H9 (cell line): ENCODE data around the gene KIAA1549. TPM values are rescaled to one million over a fixed set of nuclear protein-coding genes. Genes with fewer than 3 reads are reported as not detected.

Source experiments
- DNase-seq: peaks from one replicate; pipeline ENCODE4 v3.0.0-alpha.2; 2017
- H2AFZ ChIP-seq: one replicate; pipeline ENCODE4 v1.6.1; 2013; ENCODE audit warnings: mild to moderate bottlenecking, low read length, control low read depth, moderate library complexity
- H2AK5ac ChIP-seq: 2 replicates; pipeline ENCODE4 v1.6.1; 2013; ENCODE audit warnings: low read length, control low read depth, mixed read lengths; ENCODE audit not compliant: insufficient read length
- H2BK120ac ChIP-seq: one replicate; pipeline ENCODE4 v1.6.1; 2013; ENCODE audit warnings: low read depth, mild to moderate bottlenecking, low read length, control low read depth, inconsistent platforms; ENCODE audit not compliant: poor library complexity, severe bottlenecking
- H2BK12ac ChIP-seq: 2 replicates; pipeline ENCODE4 v1.6.1; 2013; ENCODE audit warnings: low read length, control low read depth, mixed read lengths, low read depth; ENCODE audit not compliant: insufficient read length
- H2BK15ac ChIP-seq: 2 replicates; pipeline ENCODE4 v1.6.1; 2013; ENCODE audit warnings: low read depth, low read length, control low read depth
- H2BK20ac ChIP-seq: one replicate; pipeline ENCODE4 v1.6.1; 2013; ENCODE audit warnings: low read depth, mild to moderate bottlenecking, low read length, control low read depth, inconsistent platforms; ENCODE audit not compliant: poor library complexity, severe bottlenecking
- H2BK5ac ChIP-seq: 2 replicates; pipeline ENCODE4 v1.6.1; 2013; ENCODE audit warnings: low read length, control low read depth, mixed read lengths; ENCODE audit not compliant: insufficient read length
- H3K14ac ChIP-seq: 2 replicates; pipeline ENCODE4 v1.6.1; 2013; ENCODE audit warnings: low read length, control low read depth; ENCODE audit not compliant: insufficient read depth
- H3K18ac ChIP-seq: 2 replicates; pipeline ENCODE4 v1.6.1; 2013; ENCODE audit warnings: low read depth, mild to moderate bottlenecking, mixed read lengths, low read length, control low read depth; ENCODE audit not compliant: insufficient read length
- H3K23ac ChIP-seq: 2 replicates; pipeline ENCODE4 v1.6.1; 2013; ENCODE audit warnings: low read length, control low read depth, mixed read lengths, low read depth; ENCODE audit not compliant: insufficient read length
- H3K23me2 ChIP-seq: 2 replicates; pipeline ENCODE4 v1.6.1; 2013; ENCODE audit warnings: low read depth, mild to moderate bottlenecking, mixed read lengths, low read length, control low read depth; ENCODE audit not compliant: insufficient read length, poor library complexity, severe bottlenecking
- H3K27ac ChIP-seq: 2 replicates; pipeline ENCODE4 v1.5.1; 2013; ENCODE audit warnings: low read length, control low read depth, mixed read lengths, low read depth; ENCODE audit not compliant: insufficient read length
- H3K27me3 ChIP-seq: 2 replicates; pipeline ENCODE4 v1.6.1; 2013; ENCODE audit warnings: low read length, control low read depth, inconsistent platforms; ENCODE audit not compliant: insufficient read depth
- H3K4ac ChIP-seq: 2 replicates; pipeline ENCODE4 v1.6.1; 2013; ENCODE audit warnings: low read depth, mild to moderate bottlenecking, control low read depth, inconsistent platforms, low read length, moderate library complexity
- H3K4me1 ChIP-seq: 2 replicates; pipeline ENCODE4 v1.6.1; 2013; ENCODE audit warnings: low read length, control low read depth, inconsistent platforms; ENCODE audit not compliant: insufficient read depth
- H3K4me2 ChIP-seq: 2 replicates; pipeline ENCODE4 v1.6.1; 2013; ENCODE audit warnings: low read length, control low read depth, mixed read lengths; ENCODE audit not compliant: insufficient read length, insufficient read depth
- H3K56ac ChIP-seq: 2 replicates; pipeline ENCODE4 v1.6.1; 2013; ENCODE audit warnings: low read depth, mild to moderate bottlenecking, mixed read lengths, low read length, control low read depth; ENCODE audit not compliant: insufficient read length
- H3K79me1 ChIP-seq: 2 replicates; pipeline ENCODE4 v1.6.1; 2013; ENCODE audit warnings: low read depth, mild to moderate bottlenecking, moderate library complexity, low read length, control low read depth, inconsistent platforms; ENCODE audit not compliant: insufficient read depth, poor library complexity, severe bottlenecking
- H3K79me2 ChIP-seq: 2 replicates; pipeline ENCODE4 v1.6.1; 2013; ENCODE audit warnings: low read length, control low read depth, inconsistent platforms; ENCODE audit not compliant: insufficient read depth
- H3K9ac ChIP-seq: 2 replicates; pipeline ENCODE4 v1.6.1; 2013; ENCODE audit warnings: low read length, control low read depth, mixed read lengths; ENCODE audit not compliant: insufficient read length; ENCODE audit errors: extremely low read depth
- H3K9me3 ChIP-seq: one replicate; pipeline ENCODE4 v1.6.1; 2013; ENCODE audit warnings: low read depth, low read length, inconsistent platforms; ENCODE audit not compliant: control insufficient read depth
- H3T11ph ChIP-seq: one replicate; pipeline ENCODE4 v1.6.1; 2013; ENCODE audit warnings: mild to moderate bottlenecking, low read length, control low read depth, inconsistent platforms
- H4K20me1 ChIP-seq: one replicate; pipeline ENCODE4 v1.6.1; 2013; ENCODE audit not compliant: control insufficient read depth, insufficient read length, insufficient read depth
- H4K5ac ChIP-seq: 2 replicates; pipeline ENCODE4 v1.6.1; 2013; ENCODE audit warnings: low read depth, mild to moderate bottlenecking, mixed read lengths, low read length, control low read depth; ENCODE audit not compliant: insufficient read length
- H4K8ac ChIP-seq: replicated peaks from 2 replicates; pipeline ENCODE4 v1.6.1; 2013; ENCODE audit warnings: low read length, control low read depth, mixed read lengths, low read depth; ENCODE audit not compliant: insufficient read length
- H4K91ac ChIP-seq: 2 replicates; pipeline ENCODE4 v1.6.1; 2013; ENCODE audit warnings: low read depth, mild to moderate bottlenecking, moderate library complexity, mixed read lengths, low read length, control low read depth; ENCODE audit not compliant: insufficient read length
- H3K27ac Mint-ChIP-seq, 3 experiments: 2 replicates in 2 of 3; 3 replicates in 1 of 3; pipeline ENCODE4 v1.8.0; 2020 to 2021; ENCODE audit warnings: mixed read lengths in 3 of 3, mild to moderate bottlenecking in 1 of 3, moderate library complexity in 1 of 3
- H3K27me3 Mint-ChIP-seq: 2 replicates; pipeline ENCODE4 v1.8.0; 2021; ENCODE audit warnings: low read depth, mild to moderate bottlenecking, moderate library complexity, mixed read lengths
- H3K36me3 Mint-ChIP-seq, 3 experiments: 2 replicates in 2 of 3; 3 replicates in 1 of 3; pipeline ENCODE4 v1.8.0; 2020 to 2021; ENCODE audit warnings: low read depth in 3 of 3, mixed read lengths in 3 of 3; ENCODE audit not compliant: insufficient read depth in 1 of 3
- H3K4me1 Mint-ChIP-seq, 2 experiments: 2 replicates each; pipeline ENCODE4 v1.8.0; 2020; ENCODE audit warnings: mixed read lengths in 2 of 2
- H3K4me3 Mint-ChIP-seq, 2 experiments: 2 replicates in 1 of 2; 3 replicates in 1 of 2; pipeline ENCODE4 v1.8.0; 2020 to 2021; ENCODE audit warnings: mild to moderate bottlenecking in 2 of 2, mixed read lengths in 2 of 2, moderate library complexity in 1 of 2
- H3K9me3 Mint-ChIP-seq, 2 experiments: 2 replicates in 1 of 2; 3 replicates in 1 of 2; pipeline ENCODE4 v1.8.0; 2020; ENCODE audit warnings: mild to moderate bottlenecking in 2 of 2, mixed read lengths in 2 of 2, moderate library complexity in 1 of 2
- CTCF ChIP-seq: fragments of 200-600 bp; sonication (generic); conservative IDR thresholded peaks from 3 replicates; pipeline ENCODE4 v1.8.0; 2021; ENCODE audit warnings: antibody characterized with exemption, mild to moderate bottlenecking
- WGBS: extraction: QIAGEN DNeasy Blood & Tissue Kit; methylation state at CpG from one replicate; pipeline ENCODE4 v1.1.7; 2013; ENCODE audit warnings: missing lambda C conversion rate, low lambda C conversion rate, mixed read lengths; ENCODE audit not compliant: insufficient read length; ENCODE audit errors: extremely low coverage; 5-methylcytosine and 5-hydroxymethylcytosine counted together
- total RNA-seq: library from RNA; stranded (reverse); gene quantifications from 2 replicates; pipeline ENCODE4 v1.2.1, GENCODE V29; 2021

Gene KIAA1549
- total RNA-seq, 1 experiment from 2014 or later, result 11.9 TPM

GRCh38 chr7:138845711-138846110 is 135.5 kb downstream of the KIAA1549 start:
- Histone ChIP-seq H3K9me3 (no peaks in the 10 kb centered on the region), H2BK20ac (no peak overlapping the region), H4K5ac (no peak overlapping the region), H2AFZ (no peak overlapping the region), H2BK5ac (no peak overlapping the region), H3K4me2 (no peak overlapping the region), H3K56ac (no peak overlapping the region), H3K18ac (no peak overlapping the region), H2AK5ac (no peak overlapping the region), H3K23me2 (no peaks in the 10 kb centered on the region), H3K27me3 (no peaks in the 10 kb centered on the region), H3K79me2 (no peaks in the 10 kb centered on the region), H4K91ac (no peak overlapping the region), H2BK120ac (no peak overlapping the region), H3K79me1 (no peaks in the 10 kb centered on the region), H3K9ac (no peak overlapping the region), H2BK15ac (no peak overlapping the region), H3K23ac (no peak overlapping the region), H3T11ph (no peak overlapping the region), H2BK12ac (no peak overlapping the region), H4K20me1 (no peaks in the 10 kb centered on the region), H3K14ac (no peak overlapping the region), H4K8ac (no peak overlapping the region), H3K4me1 (no peaks in the 10 kb centered on the region), H3K27ac (no peak overlapping the region), H3K4ac (no peak overlapping the region)
- H3K36me3 Mint-ChIP-seq, result peaks cover 19 to 21% (median 21%) of the 10 kb centered on the region in 3 experiments
- H3K9me3 Mint-ChIP-seq, result peaks cover 8 to 9% of the 10 kb centered on the region in 2 experiments; a peak in 4 of 5 replicates
- H3K4me3 Mint-ChIP-seq, result no peak overlapping the region
- TF ChIP-seq CTCF, result no peak
- no CpG with 5 or more reads among the region's 2 CpGs for WGBS
- DNase-seq, result no peak
- peaks cover 13 to 17% of the 10 kb centered on the region in 2 experiments; a peak in 3 of 4 replicates for H3K4me1 Mint-ChIP-seq
- peak overlapping the region in 1 of 3 experiments; percentile 1; a peak in 1 of 7 replicates for H3K27ac Mint-ChIP-seq
- H3K27me3 Mint-ChIP-seq, result no peaks in the 10 kb centered on the region
